OCI-LY7 (cell line): Measurements from ENCODE around the gene MED15. TPM values are rescaled to one million over a fixed set of nuclear protein-coding genes. Genes with fewer than 3 reads are reported as not detected.

ENCODE experiments used
- BruUV-seq: library from RNA; stranded (reverse); fragments of 400-500 nt; replicated peaks from 2 replicates; lab custom pipeline; 2021; lab: Mats Ljungman, UMichigan
- CTCF ChIA-PET: fragments of 300-600 bp; sonication (Branson Sonifier 250); formaldehyde crosslinking; loops from one replicate; lab custom pipeline; 2022; ENCODE audit warnings: antibody characterized with exemption; ENCODE audit not compliant: unreplicated experiment; lab: Charles Lee
- POLR2A ChIA-PET: fragments of 300-600 bp; sonication (Branson Sonifier 250); formaldehyde crosslinking; loops from one replicate; lab custom pipeline; 2022; ENCODE audit warnings: antibody characterized with exemption; lab: Charles Lee
- DNase-seq: peaks from one replicate; pipeline ENCODE4 v3.0.0-alpha.2; 2015; ENCODE audit warnings: low spot score
- H2AFZ ChIP-seq: fragments of 200-600 bp; sonication (generic), shearing (Covaris generic); 2 replicates; pipeline ENCODE4 v1.6.1; 2014; ENCODE audit warnings: mild to moderate bottlenecking, antibody characterized with exemption, low read length, moderate library complexity
- H3K27ac ChIP-seq: fragments of 200-600 bp; sonication (generic); 2 replicates; pipeline ENCODE4 v1.5.1; 2014; ENCODE audit warnings: mixed run types, low read depth, mild to moderate bottlenecking, moderate library complexity, low read length, inconsistent platforms; ENCODE audit not compliant: poor library complexity, severe bottlenecking
- H3K36me3 ChIP-seq: fragments of 200-600 bp; sonication (generic); 2 replicates; pipeline ENCODE4 v1.6.1; 2014; ENCODE audit warnings: mild to moderate bottlenecking, antibody characterized with exemption, low read length, moderate library complexity, mixed read lengths; ENCODE audit not compliant: insufficient read depth
- H3K4me1 ChIP-seq: fragments of 200-600 bp; sonication (generic); 2 replicates; pipeline ENCODE4 v1.5.1; 2014; ENCODE audit warnings: mild to moderate bottlenecking, low read length; ENCODE audit not compliant: insufficient read depth, poor library complexity, severe bottlenecking
- H3K4me2 ChIP-seq: fragments of 200-600 bp; sonication (generic); 2 replicates; pipeline ENCODE4 v1.6.1; 2014; ENCODE audit warnings: mild to moderate bottlenecking, low read length
- H3K4me3 ChIP-seq: fragments of 200-600 bp; sonication (generic); 2 replicates; pipeline ENCODE4 v1.5.1; 2014; ENCODE audit warnings: mild to moderate bottlenecking, low read depth, low read length; ENCODE audit not compliant: poor library complexity, severe bottlenecking
- H3K79me2 ChIP-seq: fragments of 200-600 bp; sonication (generic); 2 replicates; pipeline ENCODE4 v1.6.1; 2016; ENCODE audit warnings: low read depth, mild to moderate bottlenecking, low read length, moderate library complexity, mixed read lengths; ENCODE audit not compliant: insufficient read depth
- H3K9me2 ChIP-seq: fragments of 200-600 bp; sonication (generic); 2 replicates; pipeline ENCODE4 v1.6.1; 2016; ENCODE audit warnings: mild to moderate bottlenecking, low read length, mixed read lengths; ENCODE audit not compliant: insufficient read depth
- H3K9me3 ChIP-seq: fragments of 200-600 bp; sonication (generic); 2 replicates; pipeline ENCODE4 v1.6.1; 2014; ENCODE audit warnings: mild to moderate bottlenecking, mixed run types, low read length, mixed read lengths
- H4K20me1 ChIP-seq: fragments of 200-600 bp; sonication (generic); 2 replicates; pipeline ENCODE4 v1.6.1; 2014; ENCODE audit warnings: mild to moderate bottlenecking, antibody characterized with exemption, low read length, moderate library complexity, mixed read lengths; ENCODE audit not compliant: insufficient read depth
- EZH2phosphoT487 ChIP-seq: fragments of 200-600 bp; sonication (generic); IDR thresholded peaks from 2 replicates; pipeline ENCODE4 v1.6.1; 2018; ENCODE audit warnings: low read depth, borderline replicate concordance, mild to moderate bottlenecking, mixed run types, antibody characterized with exemption, low read length, moderate library complexity, mixed read lengths
- intact Hi-C: fragments of 100-400 bp; cut with micrococcal nuclease; formaldehyde crosslinking; loops from one replicate; pipeline ENCODE4 v1.10.0; 2022; ENCODE audit not compliant: unreplicated experiment
- total RNA-seq, 2 experiments: library from RNA; depleted of rRNA in 1 of 2; stranded (reverse); fragments of >200 nt in 1 of 2; shearing (Covaris generic) in 1 of 2; gene quantifications; 2 replicates each; pipeline ENCODE4 v1.2.3, GENCODE V29; 2014 to 2022
- TF ChIP-seq, protein P1 (sequence below): fragments of 200-600 bp; sonication (generic); conservative IDR thresholded peaks from 2 replicates; pipeline ENCODE4 v1.5.1; 2014; ENCODE audit warnings: mild to moderate bottlenecking, antibody characterized with exemption, low read length, moderate library complexity, mixed read lengths

Gene MED15
- total RNA-seq, 2 experiments from 2014 or later: 28.7 to 79.2 TPM

DNA sequence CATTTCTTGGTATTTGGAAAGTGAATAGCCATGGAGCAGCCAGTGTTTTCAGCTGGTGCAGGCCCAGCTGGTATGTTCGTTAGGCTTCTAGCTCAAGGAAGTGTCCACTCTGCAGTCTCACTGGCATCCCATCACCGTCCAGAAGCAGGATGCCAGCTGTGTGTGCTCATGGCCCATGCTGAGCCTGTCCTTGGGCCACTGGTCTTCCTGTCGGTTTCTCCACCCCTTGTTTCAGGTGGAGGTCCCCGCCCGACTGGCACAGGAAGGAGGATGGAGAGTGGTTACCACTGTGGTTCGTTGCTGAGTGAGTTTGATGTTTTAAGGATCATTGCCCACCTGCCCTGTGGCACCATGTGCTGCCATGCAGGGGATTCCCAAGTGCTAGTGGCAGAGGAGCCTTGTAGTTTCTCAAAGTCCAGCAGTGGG lies 63.7 kb downstream of the MED15 start:
- ChIA-PET POLR2A (no interaction called here), CTCF (interaction anchor here (0.6 kb wide), 1 partner anchor 12 kb away, joined by 3 read pairs; no protein-coding TSS in a partner anchor)
- H3K79me2 ChIP-seq: no peaks in the 10 kb centered on the region
- no peak for DNase-seq
- H3K27ac ChIP-seq: no peak overlapping the region
- peaks cover 4% of the 10 kb centered on the region; the same call in 1 of the 2 replicates for H4K20me1 ChIP-seq
- peaks cover 86% of the 10 kb centered on the region for H3K36me3 ChIP-seq
- no peak for TF ChIP-seq EZH2phosphoT487
- TF ChIP-seq, protein P1, sequence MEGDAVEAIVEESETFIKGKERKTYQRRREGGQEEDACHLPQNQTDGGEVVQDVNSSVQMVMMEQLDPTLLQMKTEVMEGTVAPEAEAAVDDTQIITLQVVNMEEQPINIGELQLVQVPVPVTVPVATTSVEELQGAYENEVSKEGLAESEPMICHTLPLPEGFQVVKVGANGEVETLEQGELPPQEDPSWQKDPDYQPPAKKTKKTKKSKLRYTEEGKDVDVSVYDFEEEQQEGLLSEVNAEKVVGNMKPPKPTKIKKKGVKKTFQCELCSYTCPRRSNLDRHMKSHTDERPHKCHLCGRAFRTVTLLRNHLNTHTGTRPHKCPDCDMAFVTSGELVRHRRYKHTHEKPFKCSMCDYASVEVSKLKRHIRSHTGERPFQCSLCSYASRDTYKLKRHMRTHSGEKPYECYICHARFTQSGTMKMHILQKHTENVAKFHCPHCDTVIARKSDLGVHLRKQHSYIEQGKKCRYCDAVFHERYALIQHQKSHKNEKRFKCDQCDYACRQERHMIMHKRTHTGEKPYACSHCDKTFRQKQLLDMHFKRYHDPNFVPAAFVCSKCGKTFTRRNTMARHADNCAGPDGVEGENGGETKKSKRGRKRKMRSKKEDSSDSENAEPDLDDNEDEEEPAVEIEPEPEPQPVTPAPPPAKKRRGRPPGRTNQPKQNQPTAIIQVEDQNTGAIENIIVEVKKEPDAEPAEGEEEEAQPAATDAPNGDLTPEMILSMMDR: no peak
- no TSS peak for BruUV-seq
- no peak overlapping the region for H3K4me2 ChIP-seq
- intact Hi-C loops: loop anchor here (1.0 kb wide), 1 partner anchor 153 kb away; no protein-coding TSS in a partner anchor
- H3K9me3 ChIP-seq: no peaks in the 10 kb centered on the region
- H3K4me3 ChIP-seq: no peak overlapping the region
- no peak overlapping the region for H2AFZ ChIP-seq
- H3K9me2 ChIP-seq: no peaks in the 10 kb centered on the region
- H3K4me1 ChIP-seq: no peaks in the 10 kb centered on the region

DNA sequence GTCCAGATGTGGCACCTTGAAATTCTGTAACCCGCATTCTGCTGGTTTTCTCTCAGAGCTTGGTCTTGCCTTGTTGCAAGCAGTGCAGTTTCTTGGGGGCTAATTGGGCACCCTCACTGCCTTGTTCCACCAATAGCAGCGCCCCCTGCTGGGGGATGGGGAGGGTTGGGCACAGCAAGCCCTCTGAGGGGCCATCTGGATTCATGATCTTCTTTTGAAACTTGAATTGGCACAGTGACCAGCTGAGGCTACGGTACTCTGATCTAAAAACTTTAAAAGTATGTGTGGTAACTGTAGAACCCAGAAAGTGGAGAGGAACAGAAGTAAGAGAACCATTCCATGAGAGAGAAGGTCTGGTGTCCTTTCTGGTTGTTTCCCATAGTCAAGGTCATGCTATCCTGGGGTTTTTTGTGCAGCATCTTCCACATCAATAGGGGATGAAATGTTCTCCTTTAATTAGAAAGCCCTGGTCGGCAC lies 64.2 kb downstream of the MED15 start:
- no peaks in the 10 kb centered on the region for H3K79me2 ChIP-seq
- ChIA-PET POLR2A (no interaction called here), CTCF (no interaction called here)
- DNase-seq: peak; percentile 53
- no peaks in the 10 kb centered on the region for H3K4me1 ChIP-seq
- H3K4me3 ChIP-seq: no peak overlapping the region
- no peak for TF ChIP-seq EZH2phosphoT487
- TF ChIP-seq, protein P1: peak; percentile 96
- H3K9me2 ChIP-seq: no peaks in the 10 kb centered on the region
- no peaks in the 10 kb centered on the region for H3K9me3 ChIP-seq
- H3K27ac ChIP-seq: no peak overlapping the region
- H4K20me1 ChIP-seq: peaks cover 4% of the 10 kb centered on the region; the same call in 1 of the 2 replicates
- no TSS peak for BruUV-seq
- H2AFZ ChIP-seq: no peak overlapping the region
- peaks cover 86% of the 10 kb centered on the region for H3K36me3 ChIP-seq
- no peak overlapping the region for H3K4me2 ChIP-seq
- intact Hi-C loops: loop anchor here (1.0 kb wide), 1 partner anchor 153 kb away; no protein-coding TSS in a partner anchor

DNA sequence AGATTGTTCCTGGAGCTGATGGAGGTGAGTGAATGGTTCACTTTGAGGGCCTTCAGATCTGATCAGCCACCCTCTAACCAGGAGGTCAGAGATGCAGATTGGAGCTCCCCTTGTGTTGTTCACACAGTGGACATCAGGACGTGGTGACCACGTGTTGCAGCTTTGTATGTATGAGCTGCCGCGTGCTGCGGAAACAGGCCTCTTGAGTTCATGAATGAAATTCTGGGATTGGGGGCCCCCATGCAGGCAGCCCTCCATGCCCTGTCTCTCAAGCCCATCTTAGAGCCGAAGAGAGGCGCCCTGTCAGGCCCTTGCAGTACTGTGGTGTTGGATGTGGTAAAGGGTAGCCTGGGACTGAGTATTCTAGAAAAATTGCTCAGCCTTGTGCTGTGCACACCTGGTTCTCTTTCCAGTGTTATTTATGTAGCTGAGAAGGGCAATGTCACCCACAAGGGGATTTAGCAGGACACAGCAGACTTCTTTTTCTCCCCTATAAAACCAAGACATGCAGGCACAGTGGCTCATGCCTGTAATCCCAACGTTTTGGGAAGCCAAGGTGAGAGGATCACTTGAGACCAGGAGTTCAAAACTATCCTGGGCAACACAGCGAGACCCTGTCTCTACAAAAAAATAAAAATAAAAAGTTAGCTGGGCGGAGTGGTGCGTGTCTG lies 64.9 kb downstream of the MED15 start:
- CTCF ChIA-PET: no interaction called here

More for the DNA sequence above, 64.9 kb downstream of the MED15 start:
- Histone ChIP-seq H3K79me2 (no peaks in the 10 kb centered on the region), H3K9me3 (no peaks in the 10 kb centered on the region), H3K4me2 (no peak overlapping the region), H2AFZ (no peak overlapping the region), H3K4me3 (no peak overlapping the region), H3K27ac (no peak overlapping the region), H3K9me2 (no peaks in the 10 kb centered on the region), H4K20me1 (peaks cover 4% of the 10 kb centered on the region; the same call in 1 of the 2 replicates), H3K36me3 (peaks cover 83% of the 10 kb centered on the region), H3K4me1 (no peaks in the 10 kb centered on the region)
- no peak for DNase-seq
- no peak for TF ChIP-seq EZH2phosphoT487
- TF ChIP-seq, protein P1: no peak
- BruUV-seq: no TSS peak
- intact Hi-C loops: no loop called here
- POLR2A ChIA-PET: no interaction called here
